ENCODE results near the gene DENND2D. TPM values are rescaled to one million over a fixed set of nuclear protein-coding genes. Genes with fewer than 3 reads are reported as not detected.

The DENND2D gene
- total and polyA plus RNA-seq, 10 of the 15 experiments (the other 5 are each of a cell fraction or from before 2014, with no cell fraction given) = 149 to 375 (median 172) TPM

- POLR2A ChIA-PET = interaction anchor here (1.4 to 8.8 kb wide), 3 partner anchors 9 to 74 kb away, joined by 5 to 371 read pairs (median 27); partner anchors contain the start of genes CEPT1, DENND2D and DRAM2
- CTCF ChIA-PET = interaction anchor here (3.0 to 8.9 kb wide), 2 partner anchors 16 to 182 kb away, joined by 13 to 239 read pairs; partner anchors contain the start of gene DENND2D
- Histone ChIP-seq H3K36me3 (ENCODE audit: control insufficient read depth in 2 of 2, insufficient read depth in 2 of 2, low read length in 1 of 2) (no peaks in the 10 kb centered on the region), H3K79me2 (ENCODE audit: control insufficient read depth, insufficient read depth, low read length) (peaks cover 13% of the 10 kb centered on the region), H3K9ac (ENCODE audit: control insufficient read depth, insufficient read depth, low read length) (peak overlapping the region; percentile 88; the same call in 1 of the 2 replicates), H3K4me3 (no peak overlapping the region), H3K4me1 (ENCODE audit: control insufficient read depth, insufficient read depth, low read length) (peaks cover 53% of the 10 kb centered on the region), H3K27ac (ENCODE audit: control insufficient read depth, insufficient read depth) (peak overlapping the region; percentile 100), H3K27me3 (replicated peaks in 1 of 2; ENCODE audit: control insufficient read depth in 2 of 2, insufficient read depth in 2 of 2, low read length in 1 of 2) (no peaks in the 10 kb centered on the region), H3K9me3 (replicated peaks; ENCODE audit: control insufficient read depth, insufficient read depth, low read length) (no peaks in the 10 kb centered on the region), H4K20me1 (ENCODE audit: control insufficient read depth, insufficient read depth) (no peaks in the 10 kb centered on the region), H2AFZ (ENCODE audit: control insufficient read depth, low read depth, low read length) (no peak overlapping the region), H3K4me2 (ENCODE audit: control insufficient read depth, insufficient read depth) (peak overlapping the region; percentile 68)
- FAIRE-seq (no peak), ATAC-seq (no peak), DNase-seq (ENCODE audit: low read depth, low spot score) (no peak)
- intact Hi-C loops (cut with micrococcal nuclease; ENCODE audit: unreplicated experiment) (no loop called here), in situ Hi-C loops (cut with MboI) (no loop called here)
- BruUV-seq (replicated peaks) = no TSS peak
- SMC1A ChIA-PET (ENCODE audit: uncharacterized antibody, unreplicated experiment) = interaction anchor here (2.5 to 12.4 kb wide), 5 partner anchors 9 to 72 kb away, joined by 15 to 284 read pairs (median 105); partner anchors contain the start of genes CEPT1, DENND2D and DRAM2
- TF ChIP-seq MLLT1 (IDR thresholded peaks at IDR 0.05) (peak; percentile 43), TARDBP (IDR thresholded peaks at IDR 0.05; ENCODE audit: borderline replicate concordance) (no peak), ETV6 (conservative IDR thresholded peaks at IDR 0.05 in 1 of 2, IDR thresholded peaks at IDR 0.05 in 1 of 2; ENCODE audit: borderline replicate concordance in 1 of 2, low read depth in 1 of 2) (0 out of 4 replicates have a peak, but pooled peaks of 1 of the 2 experiments have one; percentile 36), MXI1 (IDR thresholded peaks at IDR 0.05; ENCODE audit: low read depth, low read length) (no peak)
- RAD21 ChIA-PET (ENCODE audit: unreplicated experiment) = interaction anchor here (1.0 to 9.9 kb wide), 6 partner anchors 10 to 341 kb away, joined by 3 to 542 read pairs (median 22); partner anchors contain the start of genes CD53, CEPT1, DENND2D and DRAM2
- over 99% methylated on average over 6 of the region's 6 CpGs for WGBS (ENCODE audit: insufficient coverage, insufficient replicate concordance, low lambda C conversion rate, missing lambda C conversion rate)
Measured at GRCh38 chr1:111213412-111213811, 13.0 kb upstream of the DENND2D start.
